ENCODE measurements around the gene CLSTN2.
A peak's percentile ranks its signal among the peaks of the same experiment; 100 is the strongest.

Gene CLSTN2

GRCh38 chr3:140052771-140053702, 118.1 kb downstream of the CLSTN2 start:
- DNase-seq (ENCODE audit: low read depth), result no peak

- no peak for DNase-seq (ENCODE audit: low read depth)
These were observed 118.8 kb downstream of the CLSTN2 start for GRCh38 chr3:140053794-140054193.

GRCh38 chr3:140055092-140055791, 120.3 kb downstream of the CLSTN2 start:
- no peak for DNase-seq (ENCODE audit: low read depth)

GRCh38 chr3:140056047-140056446, 121.1 kb downstream of the CLSTN2 start:
- no peak for DNase-seq (ENCODE audit: low read depth)

- no peak for DNase-seq (ENCODE audit: low read depth)
These were observed 126.2 kb downstream of the CLSTN2 start for GRCh38 chr3:140061211-140061610.

- no peak for DNase-seq (ENCODE audit: low read depth)
These were observed 127.5 kb downstream of the CLSTN2 start for GRCh38 chr3:140062461-140062860.

- DNase-seq (ENCODE audit: low read depth), result no peak
These were observed 132.5 kb downstream of the CLSTN2 start for GRCh38 chr3:140067487-140067886.

- DNase-seq (ENCODE audit: low read depth), result no peak
These were observed 133.6 kb downstream of the CLSTN2 start for GRCh38 chr3:140068494-140069017.

- DNase-seq (ENCODE audit: low read depth), result no peak
These were observed 138.5 kb downstream of the CLSTN2 start for GRCh38 chr3:140073278-140074045.

- no peak for DNase-seq (ENCODE audit: low read depth)
These were observed 141.6 kb downstream of the CLSTN2 start for GRCh38 chr3:140076552-140076951.

GRCh38 chr3:140077406-140077805, 142.4 kb downstream of the CLSTN2 start:
- no peak for DNase-seq (ENCODE audit: low read depth)

GRCh38 chr3:140078343-140078742, 143.4 kb downstream of the CLSTN2 start:
- DNase-seq (ENCODE audit: low read depth), result no peak

- no peak for DNase-seq (ENCODE audit: low read depth)
These were observed 144.0 kb downstream of the CLSTN2 start for GRCh38 chr3:140078940-140079339.

GRCh38 chr3:140081887-140082286, 146.9 kb downstream of the CLSTN2 start:
- no peak for DNase-seq (ENCODE audit: low read depth)

- DNase-seq (ENCODE audit: low read depth), result no peak
These were observed 150.0 kb downstream of the CLSTN2 start for GRCh38 chr3:140085001-140085400.

GRCh38 chr3:140086642-140087041, 151.7 kb downstream of the CLSTN2 start:
- DNase-seq (ENCODE audit: low read depth), result no peak

- no peak for DNase-seq (ENCODE audit: low read depth)
These were observed 153.1 kb downstream of the CLSTN2 start for GRCh38 chr3:140088058-140088457.

- no peak for DNase-seq (ENCODE audit: low read depth)
These were observed 153.5 kb downstream of the CLSTN2 start for GRCh38 chr3:140088513-140088912.

- no peak for DNase-seq (ENCODE audit: low read depth)
These were observed 154.6 kb downstream of the CLSTN2 start for GRCh38 chr3:140089403-140090072.

- peak; percentile 5 for DNase-seq (ENCODE audit: low read depth)
These were observed 156.2 kb downstream of the CLSTN2 start for GRCh38 chr3:140091143-140091542.

GRCh38 chr3:140092848-140093536, 158.0 kb downstream of the CLSTN2 start:
- DNase-seq (ENCODE audit: low read depth), result no peak

All from stromal cell of bone marrow (primary cell).